ENCODE data around the gene SLC22A5.
"Not testable (repeated sequence)": the region's sequence is repeated elsewhere in the genome, so short reads cannot be mapped to it uniquely, and the experiment has no call there.

Gene SLC22A5

GRCh38 chr5:132428484-132429462 is 59.3 kb downstream of the SLC22A5 start:
- DNase-seq, result no peak

- no peak for DNase-seq
Observed at GRCh38 chr5:132429463-132430440, 60.2 kb downstream of the SLC22A5 start.

- DNase-seq, result no peak
Observed at GRCh38 chr5:132430746-132431145, 61.2 kb downstream of the SLC22A5 start.

GRCh38 chr5:132431632-132432031 is 62.1 kb downstream of the SLC22A5 start:
- no peak for DNase-seq

GRCh38 chr5:132433141-132433540 is 63.6 kb downstream of the SLC22A5 start:
- DNase-seq, result no peak

- DNase-seq, result no peak
Observed at GRCh38 chr5:132434416-132435286, 65.1 kb downstream of the SLC22A5 start.

GRCh38 chr5:132435447-132435846 is 65.9 kb downstream of the SLC22A5 start:
- no peak for DNase-seq

GRCh38 chr5:132435886-132436285 is 66.4 kb downstream of the SLC22A5 start:
- no peak for DNase-seq

GRCh38 chr5:132436936-132437335 is 67.4 kb downstream of the SLC22A5 start:
- DNase-seq, result no peak

- DNase-seq, result peak in 3 of 4 experiments; percentile 25 to 44 (median 38)
Observed at GRCh38 chr5:132437604-132438266, 68.2 kb downstream of the SLC22A5 start.

GRCh38 chr5:132438267-132438645 is 68.7 kb downstream of the SLC22A5 start:
- DNase-seq, result not testable (repeated sequence)

GRCh38 chr5:132438917-132439316 is 69.4 kb downstream of the SLC22A5 start:
- no peak for DNase-seq

GRCh38 chr5:132439521-132440089 is 70.1 kb downstream of the SLC22A5 start:
- no peak for DNase-seq

GRCh38 chr5:132444061-132444460 is 74.6 kb downstream of the SLC22A5 start:
- DNase-seq, result no peak
